MM.1S (cell line): ENCODE measurements around the gene RGS6.

ENCODE experiments used
- CTCF ChIP-seq: fragments of 300-600 bp; sonication (generic); IDR thresholded peaks from 2 replicates; pipeline ENCODE4 v1.5.1; 2016; ENCODE audit warnings: antibody characterized with exemption, low read length, mixed read lengths
- EZH2 ChIP-seq: fragments of 300-600 bp; sonication (generic); optimal IDR thresholded peaks from 2 replicates; pipeline ENCODE3; 2017; ENCODE audit warnings: low read depth, mild to moderate bottlenecking, antibody characterized with exemption, low read length, mixed read lengths
- EZH2phosphoT487 ChIP-seq: fragments of 300-600 bp; sonication (generic); IDR thresholded peaks from 2 replicates; pipeline ENCODE4 v1.6.1; 2018; ENCODE audit warnings: antibody characterized with exemption, low read length

- TF ChIP-seq CTCF (no peak), EZH2 (no peak), EZH2phosphoT487 (no peak)
These were observed 620.0 kb downstream of the RGS6 start for GRCh38 chr14:72552236-72552635.
